ENCODE results near the gene PPM1F. TPM values are rescaled to one million over a fixed set of nuclear protein-coding genes. Genes with fewer than 3 reads are reported as not detected.

The PPM1F gene
- polyA plus RNA-seq, 1 donor (not counting 4 experiments of a cell fraction or from before 2014, with no cell fraction given): 18.2 TPM

- Histone ChIP-seq H2AFZ (ENCODE audit: control insufficient read depth, low read length) (no peak overlapping the region), H3K9ac (ENCODE audit: control insufficient read depth, extremely low read depth, insufficient read depth, low read length) (no peak overlapping the region), H3K79me2 (ENCODE audit: control insufficient read depth, insufficient read depth, low read length) (no peaks in the 10 kb centered on the region), H3K36me3 (ENCODE audit: control insufficient read depth in 2 of 2, extremely low read depth in 1 of 2, insufficient read depth in 2 of 2, low read length in 2 of 2) (peaks cover 33 to 40% of the 10 kb centered on the region in 2 experiments), H3K9me3 (ENCODE audit: control insufficient read depth, low read depth, low read length) (no peaks in the 10 kb centered on the region), H4K20me1 (ENCODE audit: control insufficient read depth, extremely low read depth, insufficient read depth, low read length) (no peaks in the 10 kb centered on the region), H3K4me1 (ENCODE audit: control insufficient read depth, extremely low read depth, insufficient read depth, low read length) (no peaks in the 10 kb centered on the region), H3K27me3 (ENCODE audit: control insufficient read depth, extremely low read depth, insufficient read depth, low read length) (no peaks in the 10 kb centered on the region), H3K4me3 (ENCODE audit: control insufficient read depth in 2 of 3, extremely low read depth in 1 of 3, insufficient read depth in 2 of 3, low read depth in 1 of 3, low read length in 3 of 3) (no peak overlapping the region), H3K9me1 (ENCODE audit: control insufficient read depth, extremely low read depth, insufficient read depth, low read length) (no peaks in the 10 kb centered on the region), H3K4me2 (ENCODE audit: control insufficient read depth, extremely low read depth, insufficient read depth, low read depth, low read length) (no peak overlapping the region), H3K27ac (ENCODE audit: control insufficient read depth, insufficient read depth, low read length) (no peak overlapping the region)
- dilution Hi-C loops (cut with MboI; ENCODE audit: extremely low pct_ligation_motif_present, low sequenced_read_pairs): no loop called here
- TF ChIP-seq CTCF (optimal IDR thresholded peaks at IDR 0.05 in 1 of 3, IDR thresholded peaks at IDR 0.05 in 1 of 3, conservative IDR thresholded peaks at IDR 0.05 in 1 of 3; ENCODE audit: extremely low read depth in 1 of 3, insufficient read depth in 2 of 3, low read length in 3 of 3) (no peak), EZH2 (IDR thresholded peaks at IDR 0.05; ENCODE audit: low read length) (no peak)
- no peak for DNase-seq (ENCODE audit: low read depth, low spot score)
- no peak for FAIRE-seq
Measured at GRCh38 chr22:21927174-21927823, 25.3 kb downstream of the PPM1F start.

GRCh38 chr22:21926728-21927127 lies 25.9 kb downstream of the PPM1F start:
- dilution Hi-C loops (cut with MboI; ENCODE audit: extremely low pct_ligation_motif_present, low sequenced_read_pairs): no loop called here
- peaks cover 30 to 37% of the 10 kb centered on the region in 2 experiments for H3K36me3 ChIP-seq (ENCODE audit: control insufficient read depth in 2 of 2, extremely low read depth in 1 of 2, insufficient read depth in 2 of 2, low read length in 2 of 2)
- FAIRE-seq (no peak), DNase-seq (ENCODE audit: low read depth, low spot score) (no peak)
- H3K27me3 ChIP-seq (ENCODE audit: control insufficient read depth, extremely low read depth, insufficient read depth, low read length): no peaks in the 10 kb centered on the region
- no peak overlapping the region for H3K4me3 ChIP-seq (ENCODE audit: control insufficient read depth in 2 of 3, extremely low read depth in 1 of 3, insufficient read depth in 2 of 3, low read depth in 1 of 3, low read length in 3 of 3)
- no peaks in the 10 kb centered on the region for H3K9me1 ChIP-seq (ENCODE audit: control insufficient read depth, extremely low read depth, insufficient read depth, low read length)
- no peaks in the 10 kb centered on the region for H3K9me3 ChIP-seq (ENCODE audit: control insufficient read depth, low read depth, low read length)
- TF ChIP-seq CTCF (optimal IDR thresholded peaks at IDR 0.05 in 1 of 3, IDR thresholded peaks at IDR 0.05 in 1 of 3, conservative IDR thresholded peaks at IDR 0.05 in 1 of 3; ENCODE audit: extremely low read depth in 1 of 3, insufficient read depth in 2 of 3, low read length in 3 of 3) (no peak), EZH2 (IDR thresholded peaks at IDR 0.05; ENCODE audit: low read length) (no peak)
- H3K9ac ChIP-seq (ENCODE audit: control insufficient read depth, extremely low read depth, insufficient read depth, low read length): no peak overlapping the region
- no peak overlapping the region for H2AFZ ChIP-seq (ENCODE audit: control insufficient read depth, low read length)
- no peak overlapping the region for H3K4me2 ChIP-seq (ENCODE audit: control insufficient read depth, extremely low read depth, insufficient read depth, low read depth, low read length)
- H3K79me2 ChIP-seq (ENCODE audit: control insufficient read depth, insufficient read depth, low read length): no peaks in the 10 kb centered on the region
- H3K27ac ChIP-seq (ENCODE audit: control insufficient read depth, insufficient read depth, low read length): no peak overlapping the region
- H3K4me1 ChIP-seq (ENCODE audit: control insufficient read depth, extremely low read depth, insufficient read depth, low read length): no peaks in the 10 kb centered on the region
- H4K20me1 ChIP-seq (ENCODE audit: control insufficient read depth, extremely low read depth, insufficient read depth, low read length): no peaks in the 10 kb centered on the region

Measured in keratinocyte (primary cell).